K562 (cell line): ENCODE data around the gene CEP20. TPM values are rescaled to one million over a fixed set of nuclear protein-coding genes. Genes with fewer than 3 reads are reported as not detected.

Source experiments
- ATF3 ChIP-seq, 2 experiments: fragments of 450-650 bp in 1 of 2; sonication (generic) in 1 of 2; formaldehyde crosslinking in 1 of 2; IDR thresholded peaks in 1 of 2; conservative IDR thresholded peaks in 1 of 2; 2 replicates each; pipeline versions ENCODE4 v1.6.1 to v1.8.1; 2016 to 2023; ENCODE audit warnings: mild to moderate bottlenecking in 2 of 2, moderate library complexity in 2 of 2, inconsistent platforms in 1 of 2, missing genetic modification reagents in 1 of 2
- E2F6 ChIP-seq, 2 experiments: IDR thresholded peaks; 2 replicates each; pipeline ENCODE4 v1.6.1; 2011; ENCODE audit warnings: borderline replicate concordance in 1 of 2, control low read depth in 1 of 2, low read depth in 1 of 2, low read length in 1 of 2, mild to moderate bottlenecking in 1 of 2, mixed read lengths in 1 of 2, moderate library complexity in 1 of 2; ENCODE audit not compliant: insufficient read depth in 1 of 2, insufficient read length in 1 of 2, poor library complexity in 1 of 2, severe bottlenecking in 1 of 2; ENCODE audit errors: extremely low read depth in 1 of 2
- ELF4 ChIP-seq: fragments of 450-650 bp; formaldehyde crosslinking; IDR thresholded peaks from 2 replicates; pipeline ENCODE4 v1.4.0; 2022; ENCODE audit warnings: missing genetic modification characterization
- ERF ChIP-seq: fragments of 450-650 bp; formaldehyde crosslinking; IDR thresholded peaks from 2 replicates; pipeline ENCODE4 v1.4.0; 2020; ENCODE audit warnings: mild to moderate bottlenecking, mixed read lengths
- ESRRA ChIP-seq: fragments of 450-650 bp; IDR thresholded peaks from 2 replicates; pipeline ENCODE4 v1.6.1; 2014; ENCODE audit warnings: low read depth, mild to moderate bottlenecking, moderate library complexity, borderline replicate concordance
- HNRNPL ChIP-seq: fragments of 200-400 bp; formaldehyde crosslinking; IDR thresholded peaks from 2 replicates; pipeline ENCODE4 v1.6.1; 2017; ENCODE audit warnings: low read depth, mild to moderate bottlenecking, low read length
- KAT8 ChIP-seq: fragments of 450-650 bp; IDR thresholded peaks from 2 replicates; pipeline ENCODE4 v1.6.1; 2016; ENCODE audit warnings: low read depth, mild to moderate bottlenecking
- KLF10 ChIP-seq: fragments of 250-450 bp; sonication (Bioruptor Pico); IDR thresholded peaks from 2 replicates; pipeline ENCODE4 v1.6.1; 2021; ENCODE audit warnings: matching md5 sums
- MNT ChIP-seq, 2 experiments: fragments of 450-650 bp; conservative IDR thresholded peaks; 2 replicates each; pipeline ENCODE4 v1.6.1; 2017; ENCODE audit warnings: mild to moderate bottlenecking in 2 of 2, moderate library complexity in 2 of 2
- POLR2G ChIP-seq: fragments of 200-400 bp; formaldehyde crosslinking; IDR thresholded peaks from 2 replicates; pipeline ENCODE4 v1.6.1; 2017; ENCODE audit warnings: low read depth, mild to moderate bottlenecking, antibody characterized with exemption, low read length, moderate library complexity
- PREB ChIP-seq: sonication (generic); formaldehyde crosslinking; IDR thresholded peaks from 2 replicates; pipeline ENCODE4 v1.8.1; 2023; ENCODE audit warnings: mild to moderate bottlenecking, missing genetic modification reagents
- SRF ChIP-seq, 2 experiments: fragments of 250-450, 450-650 bp in 1 of 2; sonication (Bioruptor Pico) in 1 of 2; sonication (generic) in 1 of 2; formaldehyde crosslinking; IDR thresholded peaks; 2 replicates each; pipeline versions ENCODE4 v1.5.0 to v1.5.1; 2020 to 2022; ENCODE audit warnings: mild to moderate bottlenecking in 1 of 2, missing genetic modification reagents in 1 of 2
- WHSC1 ChIP-seq: IDR thresholded peaks from one replicate; pipeline ENCODE4 v1.6.1; 2012; ENCODE audit warnings: low read length, control low read depth, inconsistent platforms
- YBX1 ChIP-seq: fragments of 450-650 bp; IDR thresholded peaks from 2 replicates; pipeline ENCODE4 v1.7.1; 2016; ENCODE audit warnings: mild to moderate bottlenecking
- ZBTB7A ChIP-seq: IDR thresholded peaks from 2 replicates; pipeline ENCODE4 v1.6.1; 2011; ENCODE audit warnings: low read depth, mild to moderate bottlenecking, low read length, moderate library complexity, borderline replicate concordance; ENCODE audit not compliant: control insufficient read depth
- ZNF3 ChIP-seq: fragments of 250-450 bp; sonication (Bioruptor Pico); IDR thresholded peaks from 2 replicates; pipeline ENCODE4 v1.5.0; 2021; ENCODE audit warnings: mild to moderate bottlenecking, moderate library complexity
- ZNF347 ChIP-seq: fragments of 450-650 bp; formaldehyde crosslinking; IDR thresholded peaks from 2 replicates; pipeline ENCODE4 v1.4.0; 2020; ENCODE audit warnings: low read depth, mild to moderate bottlenecking, moderate library complexity
- ZNF354B ChIP-seq: fragments of 250-450 bp; sonication (Bioruptor Pico); IDR thresholded peaks from 2 replicates; pipeline ENCODE4 v1.4.0; 2020
- ZNF41 ChIP-seq: fragments of 250-450 bp; sonication (Bioruptor Pico); conservative IDR thresholded peaks from 2 replicates; pipeline ENCODE4 v1.4.0; 2020; ENCODE audit warnings: mild to moderate bottlenecking
- ZNF518B ChIP-seq: fragments of 250-450 bp; sonication (Bioruptor Pico); IDR thresholded peaks from 2 replicates; pipeline ENCODE4 v1.5.0; 2021; ENCODE audit warnings: mild to moderate bottlenecking, moderate library complexity
- ZNF644 ChIP-seq: fragments of 200-800 bp; sonication (Bioruptor generic); IDR thresholded peaks from 2 replicates; pipeline ENCODE4 v1.6.1; 2016; ENCODE audit warnings: low read depth, missing genetic modification characterization, missing compliant biosample characterization
- polyA plus RNA-seq, 8 experiments: library from polyadenylated mRNA; depleted of rRNA in 4 of 8; stranded (reverse) in 5 of 8; unstranded in 3 of 8; fragments of >200 nt; fragmentation: Nextera tagmentation in 2 of 8; fragmentation: Illumina TruSeq in 1 of 8; extraction: Ambion mirVana in 2 of 8; extraction: Trizol in 1 of 8; gene quantifications; 2 replicates each; pipeline versions ENCODE4 v1.2.1 to v1.2.3, GENCODE V29; 2011 to 2014; ENCODE audit warnings: inconsistent platforms in 1 of 8, missing spikeins in 1 of 8
- total RNA-seq, 7 experiments: library from RNA; depleted of rRNA in 6 of 7; stranded (reverse); fragments of >200 nt in 6 of 7; fragmentation: Illumina TruSeq in 2 of 7; extraction: Trizol in 2 of 7; gene quantifications; 2 replicates each; pipeline versions ENCODE4 v1.2.1 to v1.2.3, GENCODE V29; 2011 to 2021; ENCODE audit warnings: low replicate concordance in 1 of 7

CEP20 gene
- total and polyA plus RNA-seq, 9 of the 15 experiments (the other 6 are each of a cell fraction or from before 2014, with no cell fraction given): 41.3 to 150 (median 104) TPM

- no peak for TF ChIP-seq ATF3 (IDR thresholded peaks at IDR 0.05)
- TF ChIP-seq ATF3 (CRISPR knock-in tag; conservative IDR thresholded peaks at IDR 0.05): no peak
- no peak for TF ChIP-seq ZNF41
- 0 out of 2 replicates have a peak, but pooled peaks have one; percentile 31 for TF ChIP-seq ELF4 (CRISPR knock-in tag)
- TF ChIP-seq HNRNPL: no peak
- no peak for TF ChIP-seq YBX1
- TF ChIP-seq ESRRA: no peak
- TF ChIP-seq ZNF518B (CRISPR knock-in tag): no peak
- no peak for TF ChIP-seq POLR2G
- TF ChIP-seq ERF: no peak
- TF ChIP-seq WHSC1: no peak
- no peak for TF ChIP-seq E2F6 (IDR thresholded peaks at IDR 0.05; ENCODE audit: borderline replicate concordance in 1 of 2, extremely low read depth in 1 of 2, insufficient read depth in 1 of 2, insufficient read length in 1 of 2, low read depth in 1 of 2, low read length in 1 of 2, poor library complexity in 1 of 2, severe bottlenecking in 1 of 2)
- TF ChIP-seq ZNF347: no peak
- no peak for TF ChIP-seq ZNF354B
- no peak for TF ChIP-seq MNT (conservative IDR thresholded peaks at IDR 0.05)
- TF ChIP-seq ZNF644 (tag): no peak
- no peak for TF ChIP-seq KAT8
- TF ChIP-seq ZBTB7A: no peak
- no peak for TF ChIP-seq PREB (CRISPR knock-in tag)
- TF ChIP-seq KLF10: no peak
- TF ChIP-seq SRF (CRISPR knock-in tag; IDR thresholded peaks at IDR 0.05): no peak
- TF ChIP-seq ZNF3 (CRISPR knock-in tag): no peak
Measured at GRCh38 chr16:15897834-15898254, 9.4 kb upstream of the CEP20 start (continued).
